Loucy (cell line): Measurements from ENCODE around the gene CLSTN2.

Source experiments
- EZH2phosphoT487 ChIP-seq: fragments of 200-600 bp; IDR thresholded peaks from 2 replicates; pipeline ENCODE4 v1.6.1; 2018; ENCODE audit warnings: antibody characterized with exemption, mild to moderate bottlenecking, moderate library complexity, borderline replicate concordance
- TF ChIP-seq, protein P1 (sequence below): fragments of 200-600 bp; sonication (generic); conservative IDR thresholded peaks from 2 replicates; pipeline ENCODE4 v1.5.1; 2014; ENCODE audit warnings: mild to moderate bottlenecking, antibody characterized with exemption, low read length

DNA sequence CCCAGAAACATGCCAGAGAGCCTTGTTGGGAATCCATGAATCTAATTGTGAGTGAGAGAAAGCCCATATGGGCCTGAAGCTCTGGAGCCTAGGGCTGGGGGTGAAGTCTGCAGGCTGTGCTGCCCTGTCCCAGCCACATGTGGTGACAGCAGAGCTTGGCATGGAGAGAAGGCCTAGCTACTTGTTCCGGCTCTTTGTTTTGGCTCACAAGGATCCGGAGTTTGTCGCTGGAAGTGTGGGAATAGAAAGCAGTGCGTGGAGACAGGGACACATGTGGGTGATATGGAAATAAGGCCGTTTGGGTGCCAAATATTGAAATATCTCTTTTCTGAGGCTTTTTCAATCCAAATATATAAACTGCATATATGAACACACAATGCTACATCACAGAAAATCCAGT, 78.2 kb downstream of the CLSTN2 start:
- TF ChIP-seq, protein P1, sequence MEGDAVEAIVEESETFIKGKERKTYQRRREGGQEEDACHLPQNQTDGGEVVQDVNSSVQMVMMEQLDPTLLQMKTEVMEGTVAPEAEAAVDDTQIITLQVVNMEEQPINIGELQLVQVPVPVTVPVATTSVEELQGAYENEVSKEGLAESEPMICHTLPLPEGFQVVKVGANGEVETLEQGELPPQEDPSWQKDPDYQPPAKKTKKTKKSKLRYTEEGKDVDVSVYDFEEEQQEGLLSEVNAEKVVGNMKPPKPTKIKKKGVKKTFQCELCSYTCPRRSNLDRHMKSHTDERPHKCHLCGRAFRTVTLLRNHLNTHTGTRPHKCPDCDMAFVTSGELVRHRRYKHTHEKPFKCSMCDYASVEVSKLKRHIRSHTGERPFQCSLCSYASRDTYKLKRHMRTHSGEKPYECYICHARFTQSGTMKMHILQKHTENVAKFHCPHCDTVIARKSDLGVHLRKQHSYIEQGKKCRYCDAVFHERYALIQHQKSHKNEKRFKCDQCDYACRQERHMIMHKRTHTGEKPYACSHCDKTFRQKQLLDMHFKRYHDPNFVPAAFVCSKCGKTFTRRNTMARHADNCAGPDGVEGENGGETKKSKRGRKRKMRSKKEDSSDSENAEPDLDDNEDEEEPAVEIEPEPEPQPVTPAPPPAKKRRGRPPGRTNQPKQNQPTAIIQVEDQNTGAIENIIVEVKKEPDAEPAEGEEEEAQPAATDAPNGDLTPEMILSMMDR, result no peak
- no peak for TF ChIP-seq EZH2phosphoT487
